Activated CD4-positive, alpha-beta memory T cell treated with anti-CD3 and anti-CD28 coated beads for 36 hours (primary cell): Measurements from ENCODE around the gene TYK2. TPM values are rescaled to one million over a fixed set of nuclear protein-coding genes. Genes with fewer than 3 reads are reported as not detected.

Experiments used
- microRNA-seq: library from miRNA; unstranded; fragments of <30 nt; microRNA quantifications from one replicate; pipeline ENCODE4 v1.2.0, GENCODE V29; 2022; ENCODE audit warnings: borderline number of aligned reads, borderline microRNAs expressed, borderline replicate concordance
- total RNA-seq, 2 experiments: library from RNA; stranded (reverse); gene quantifications; one replicate each; pipeline ENCODE4 v1.2.3, GENCODE V29; 2021

Gene TYK2
- total RNA-seq, 2 experiments from 2014 or later: 168 to 186 TPM

Small RNAs within 50 kb of the gene (microRNA-seq; reads per million reads assigned to microRNA genes)
- gene MIR1181: not detected

Other genes with a start within 250 kb of the TYK2 start
- 100 to 1,000 TPM; 356 to 357 TPM for gene DNMT1, start 185.6 kb downstream of the TYK2 start, total RNA-seq
- gene S1PR2, start 149.2 kb downstream of the TYK2 start, total RNA-seq: 1 to 10 TPM; 9.4 to 9.8 TPM
- 100 to 1,000 TPM; 106 to 115 TPM for gene MRPL4, start 128.4 kb downstream of the TYK2 start, total RNA-seq
- 10 to 100 TPM; 45.2 to 46.4 TPM for gene ICAM1, start 109.5 kb downstream of the TYK2 start, total RNA-seq
- gene ICAM4, start 93.6 kb downstream of the TYK2 start, total RNA-seq: under 1 TPM; 0.34 to 0.59 TPM
- gene ICAM5, start 90.6 kb downstream of the TYK2 start, total RNA-seq: 1 to 10 TPM; 1.1 to 1.3 TPM
- 1 to 10 TPM in 1 of 2 experiments, under 1 TPM in 1; 0.85 to 2.0 TPM for gene ZGLP1, start 70.8 kb downstream of the TYK2 start, total RNA-seq
- 10 to 100 TPM in 1 of 2 experiments, 1 to 10 TPM in 1; 9.9 to 12.2 TPM for gene FDX2, start 64.6 kb downstream of the TYK2 start, total RNA-seq
- 10 to 100 TPM; 81.5 to 85.0 TPM for gene RAVER1, start 47.0 kb downstream of the TYK2 start, total RNA-seq
- 100 to 1,000 TPM; 125 to 132 TPM for gene ICAM3, start 40.9 kb downstream of the TYK2 start, total RNA-seq
- 100 to 1,000 TPM; 189 to 207 TPM for gene CDC37, start 23.0 kb upstream of the TYK2 start, total RNA-seq
- 10 to 100 TPM; 15.7 to 17.5 TPM for gene PDE4A, start 40.0 kb upstream of the TYK2 start, total RNA-seq
- 10 to 100 TPM; 68.0 to 71.0 TPM for gene KEAP1, start 122.8 kb upstream of the TYK2 start, total RNA-seq
- gene S1PR5, start 136.9 kb upstream of the TYK2 start, total RNA-seq: under 1 TPM; 0.12 to 0.40 TPM
- gene ATG4D, start 163.3 kb upstream of the TYK2 start, total RNA-seq: 10 to 100 TPM; 23.8 to 26.7 TPM
- gene KRI1, start 185.4 kb upstream of the TYK2 start, total RNA-seq: 10 to 100 TPM; 46.2 to 52.3 TPM
- 10 to 100 TPM; 68.6 to 68.8 TPM for gene CDKN2D, start 188.4 kb upstream of the TYK2 start, total RNA-seq
- not detected for gene AP1M2, start 206.7 kb upstream of the TYK2 start, total RNA-seq
- gene SLC44A2, start 245.0 kb upstream of the TYK2 start, total RNA-seq: 10 to 100 TPM; 89.3 to 94.6 TPM